Measurements from ENCODE around the gene TRAF3IP1.
"Not testable (repeated sequence)": the region's sequence is repeated elsewhere in the genome, so short reads cannot be mapped to it uniquely, and the experiment has no call there.

TRAF3IP1 gene

GRCh38 chr2:238433300-238433915 is 113.1 kb downstream of the TRAF3IP1 start:
- DNase-seq: no peak

- DNase-seq: no peak
These were observed 113.9 kb downstream of the TRAF3IP1 start for GRCh38 chr2:238433941-238434845.

GRCh38 chr2:238434846-238435751 is 114.8 kb downstream of the TRAF3IP1 start:
- DNase-seq: no peak

- no peak for DNase-seq
These were observed 115.4 kb downstream of the TRAF3IP1 start for GRCh38 chr2:238435752-238436096.

GRCh38 chr2:238438856-238439849 is 118.8 kb downstream of the TRAF3IP1 start:
- no peak for DNase-seq

GRCh38 chr2:238439917-238440316 is 119.6 kb downstream of the TRAF3IP1 start:
- no peak for DNase-seq

- DNase-seq: no peak
These were observed 120.0 kb downstream of the TRAF3IP1 start for GRCh38 chr2:238440331-238440730.

- DNase-seq: no peak
These were observed 120.4 kb downstream of the TRAF3IP1 start for GRCh38 chr2:238440767-238441166.

- no peak for DNase-seq
These were observed 121.2 kb downstream of the TRAF3IP1 start for GRCh38 chr2:238441262-238442114.

GRCh38 chr2:238442257-238442656 is 121.9 kb downstream of the TRAF3IP1 start:
- DNase-seq: not testable (repeated sequence)

- DNase-seq: no peak
These were observed 123.9 kb downstream of the TRAF3IP1 start for GRCh38 chr2:238444242-238444641.

GRCh38 chr2:238445409-238446190 is 125.3 kb downstream of the TRAF3IP1 start:
- no peak for DNase-seq

- DNase-seq: no peak
These were observed 126.1 kb downstream of the TRAF3IP1 start for GRCh38 chr2:238446371-238446770.

GRCh38 chr2:238448031-238448955 is 128.0 kb downstream of the TRAF3IP1 start:
- no peak for DNase-seq

- DNase-seq: no peak
These were observed 128.9 kb downstream of the TRAF3IP1 start for GRCh38 chr2:238449241-238449640.

GRCh38 chr2:238449909-238450417 is 129.6 kb downstream of the TRAF3IP1 start:
- no peak for DNase-seq

- no peak for DNase-seq
These were observed 130.1 kb downstream of the TRAF3IP1 start for GRCh38 chr2:238450440-238450861.

Measured in stimulated activated naive CD4-positive, alpha-beta T cell (primary cell).